Measurements from ENCODE around the gene KRT77. TPM values are rescaled to one million over a fixed set of nuclear protein-coding genes. Genes with fewer than 3 reads are reported as not detected.

The KRT77 gene
- total RNA-seq, 2 experiments from 2014 or later, result not detected

DNA sequence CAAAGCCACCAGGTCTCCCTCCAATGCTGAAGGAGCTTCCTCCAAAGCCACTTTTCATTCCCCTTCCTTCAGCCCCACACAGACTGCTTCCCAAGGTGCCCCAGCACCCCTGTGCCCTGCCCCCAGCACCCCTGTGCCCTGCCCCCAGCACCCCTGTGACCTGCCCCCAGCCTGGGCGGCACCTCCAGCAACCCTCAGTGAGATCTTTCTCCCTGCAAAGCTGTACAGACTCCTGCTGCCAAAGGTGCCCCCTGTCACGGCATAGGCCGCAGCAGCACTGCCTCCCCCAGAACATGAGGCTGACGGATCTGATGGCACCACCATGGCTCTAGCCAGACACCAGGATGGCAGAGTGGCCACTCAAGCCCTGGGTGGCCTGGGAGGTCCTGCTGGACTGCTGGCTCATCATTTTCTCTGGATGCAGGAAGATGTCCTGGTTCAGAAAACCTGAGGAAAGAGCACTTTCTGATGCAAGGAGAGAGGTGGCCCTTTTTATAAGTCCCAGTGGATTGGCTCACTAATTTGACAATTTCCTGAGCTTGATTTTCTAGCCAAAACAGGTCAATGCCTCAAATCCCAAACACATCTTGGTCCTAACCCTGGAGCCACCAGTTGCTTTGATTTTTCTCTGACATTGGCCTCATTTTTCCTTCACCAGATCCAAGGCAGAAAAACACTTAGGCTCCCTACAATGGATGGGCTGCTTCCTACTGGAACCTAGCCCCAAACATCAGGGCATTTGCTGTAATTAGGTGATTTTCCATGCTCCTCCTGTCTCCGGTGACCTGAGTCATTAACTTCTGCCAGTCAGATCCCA, 32.7 kb upstream of the KRT77 start:
- intact Hi-C loops (cut with micrococcal nuclease; ENCODE audit: unreplicated experiment), result no loop called here
- no peaks in the 10 kb centered on the region for H4K20me1 ChIP-seq (ENCODE audit: insufficient read depth, low read length)
- H3K36me3 ChIP-seq (ENCODE audit: insufficient read depth, low read length), result no peaks in the 10 kb centered on the region
- H3K79me2 ChIP-seq (ENCODE audit: insufficient read depth, low read depth, low read length), result no peaks in the 10 kb centered on the region
- no peaks in the 10 kb centered on the region for H3K9me3 ChIP-seq (ENCODE audit: low read length)
- BruUV-seq (replicated peaks), result no TSS peak
- no peak for DNase-seq (ENCODE audit: low spot score)
- no peak overlapping the region for H3K27ac ChIP-seq (ENCODE audit: low read depth, low read length, poor library complexity, severe bottlenecking)
- H3K4me3 ChIP-seq (ENCODE audit: low read depth, low read length, poor library complexity, severe bottlenecking), result no peak overlapping the region
- CTCF ChIA-PET (ENCODE audit: unreplicated experiment), result no interaction called here
- POLR2A ChIA-PET, result interaction anchor here (0.6 kb wide), 1 partner anchor 74 kb away, joined by 4 read pairs; no protein-coding TSS in a partner anchor
- TF ChIP-seq EZH2phosphoT487 (IDR thresholded peaks at IDR 0.05; ENCODE audit: borderline replicate concordance, low read depth, low read length), result no peak
- TF ChIP-seq, protein P1, sequence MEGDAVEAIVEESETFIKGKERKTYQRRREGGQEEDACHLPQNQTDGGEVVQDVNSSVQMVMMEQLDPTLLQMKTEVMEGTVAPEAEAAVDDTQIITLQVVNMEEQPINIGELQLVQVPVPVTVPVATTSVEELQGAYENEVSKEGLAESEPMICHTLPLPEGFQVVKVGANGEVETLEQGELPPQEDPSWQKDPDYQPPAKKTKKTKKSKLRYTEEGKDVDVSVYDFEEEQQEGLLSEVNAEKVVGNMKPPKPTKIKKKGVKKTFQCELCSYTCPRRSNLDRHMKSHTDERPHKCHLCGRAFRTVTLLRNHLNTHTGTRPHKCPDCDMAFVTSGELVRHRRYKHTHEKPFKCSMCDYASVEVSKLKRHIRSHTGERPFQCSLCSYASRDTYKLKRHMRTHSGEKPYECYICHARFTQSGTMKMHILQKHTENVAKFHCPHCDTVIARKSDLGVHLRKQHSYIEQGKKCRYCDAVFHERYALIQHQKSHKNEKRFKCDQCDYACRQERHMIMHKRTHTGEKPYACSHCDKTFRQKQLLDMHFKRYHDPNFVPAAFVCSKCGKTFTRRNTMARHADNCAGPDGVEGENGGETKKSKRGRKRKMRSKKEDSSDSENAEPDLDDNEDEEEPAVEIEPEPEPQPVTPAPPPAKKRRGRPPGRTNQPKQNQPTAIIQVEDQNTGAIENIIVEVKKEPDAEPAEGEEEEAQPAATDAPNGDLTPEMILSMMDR (conservative IDR thresholded peaks at IDR 0.05; ENCODE audit: low read length), result no peak
- no peaks in the 10 kb centered on the region for H3K9me2 ChIP-seq (ENCODE audit: insufficient read depth, low read length)
- H3K4me1 ChIP-seq (ENCODE audit: insufficient read depth, low read length, poor library complexity, severe bottlenecking), result no peaks in the 10 kb centered on the region
- no peak overlapping the region for H2AFZ ChIP-seq (ENCODE audit: low read length)
- no peak overlapping the region for H3K4me2 ChIP-seq (ENCODE audit: low read length)

DNA sequence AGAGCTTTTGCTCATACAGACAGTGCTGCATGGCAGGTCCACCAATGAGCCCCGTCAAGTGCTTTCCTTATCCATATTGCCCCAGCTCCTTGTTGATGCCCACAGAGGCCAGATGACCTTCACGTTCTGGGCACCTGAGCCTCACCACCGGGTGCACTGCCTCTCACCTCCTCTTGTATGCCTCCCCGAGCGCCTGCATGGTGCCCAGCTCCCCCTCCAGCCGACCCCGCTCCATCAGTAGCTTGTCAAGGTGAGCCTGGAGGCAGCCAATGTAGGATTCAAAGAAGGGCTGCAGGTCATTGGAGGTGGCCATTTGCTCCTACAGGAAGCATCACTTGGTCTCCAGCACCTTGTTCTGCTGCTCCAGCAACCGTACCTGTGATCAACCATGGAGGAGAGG, 31.8 kb upstream of the KRT77 start:
- Histone ChIP-seq H3K4me1 (ENCODE audit: insufficient read depth, low read length, poor library complexity, severe bottlenecking) (no peaks in the 10 kb centered on the region), H4K20me1 (ENCODE audit: insufficient read depth, low read length) (no peaks in the 10 kb centered on the region), H3K36me3 (ENCODE audit: insufficient read depth, low read length) (no peaks in the 10 kb centered on the region), H3K4me3 (ENCODE audit: low read depth, low read length, poor library complexity, severe bottlenecking) (no peak overlapping the region), H3K4me2 (ENCODE audit: low read length) (no peak overlapping the region), H3K9me3 (ENCODE audit: low read length) (no peaks in the 10 kb centered on the region), H2AFZ (ENCODE audit: low read length) (no peak overlapping the region), H3K79me2 (ENCODE audit: insufficient read depth, low read depth, low read length) (no peaks in the 10 kb centered on the region), H3K27ac (ENCODE audit: low read depth, low read length, poor library complexity, severe bottlenecking) (no peak overlapping the region), H3K9me2 (ENCODE audit: insufficient read depth, low read length) (no peaks in the 10 kb centered on the region)
- no peak for TF ChIP-seq EZH2phosphoT487 (IDR thresholded peaks at IDR 0.05; ENCODE audit: borderline replicate concordance, low read depth, low read length)
- TF ChIP-seq, protein P1 (conservative IDR thresholded peaks at IDR 0.05; ENCODE audit: low read length), result no peak
- ChIA-PET CTCF (ENCODE audit: unreplicated experiment) (no interaction called here), POLR2A (no interaction called here)
- BruUV-seq (replicated peaks), result no TSS peak
- DNase-seq (ENCODE audit: low spot score), result no peak
- intact Hi-C loops (cut with micrococcal nuclease; ENCODE audit: unreplicated experiment), result no loop called here

DNA sequence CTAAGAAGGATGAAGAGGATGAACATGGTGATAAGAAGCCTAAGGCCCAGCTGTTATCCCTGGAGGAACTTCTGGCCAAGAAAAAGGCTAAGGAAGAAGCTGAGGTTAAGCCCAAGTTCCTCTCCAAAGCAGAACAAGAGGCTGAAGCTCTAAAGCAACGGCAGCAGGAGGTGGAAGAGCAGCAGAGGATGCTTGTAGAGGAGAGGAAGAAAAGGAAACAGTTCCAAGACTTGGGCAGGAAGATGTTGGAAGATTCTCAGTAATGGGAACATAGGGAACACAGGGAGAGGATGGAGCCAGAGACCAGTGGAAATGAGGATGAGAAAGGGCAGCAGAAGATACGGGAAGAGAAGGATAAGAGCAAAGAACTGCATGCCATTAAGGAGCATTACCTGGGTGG, 27.5 kb upstream of the KRT77 start:
- H3K4me2 ChIP-seq (ENCODE audit: low read length), result no peak overlapping the region
- no peak for DNase-seq (ENCODE audit: low spot score)
- no peaks in the 10 kb centered on the region for H3K36me3 ChIP-seq (ENCODE audit: insufficient read depth, low read length)
- no peaks in the 10 kb centered on the region for H3K9me2 ChIP-seq (ENCODE audit: insufficient read depth, low read length)
- H3K4me1 ChIP-seq (ENCODE audit: insufficient read depth, low read length, poor library complexity, severe bottlenecking), result no peaks in the 10 kb centered on the region
- no peak overlapping the region for H3K4me3 ChIP-seq (ENCODE audit: low read depth, low read length, poor library complexity, severe bottlenecking)
- TF ChIP-seq, protein P1 (conservative IDR thresholded peaks at IDR 0.05; ENCODE audit: low read length), result no peak
- no peak for TF ChIP-seq EZH2phosphoT487 (IDR thresholded peaks at IDR 0.05; ENCODE audit: borderline replicate concordance, low read depth, low read length)
- ChIA-PET POLR2A (no interaction called here), CTCF (ENCODE audit: unreplicated experiment) (no interaction called here)
- BruUV-seq (replicated peaks), result no TSS peak
- no peaks in the 10 kb centered on the region for H3K9me3 ChIP-seq (ENCODE audit: low read length)
- H3K79me2 ChIP-seq (ENCODE audit: insufficient read depth, low read depth, low read length), result no peaks in the 10 kb centered on the region
- intact Hi-C loops (cut with micrococcal nuclease; ENCODE audit: unreplicated experiment), result no loop called here
- no peak overlapping the region for H3K27ac ChIP-seq (ENCODE audit: low read depth, low read length, poor library complexity, severe bottlenecking)
- no peaks in the 10 kb centered on the region for H4K20me1 ChIP-seq (ENCODE audit: insufficient read depth, low read length)
- H2AFZ ChIP-seq (ENCODE audit: low read length), result no peak overlapping the region

All from OCI-LY7 (cell line).